Measurements from ENCODE around the gene SLC16A1. TPM values are rescaled to one million over a fixed set of nuclear protein-coding genes. Genes with fewer than 3 reads are reported as not detected.

The SLC16A1 gene
- polyA plus RNA-seq, 3 donors: 2.4 to 13.1 (median 10.3) TPM

- H2AFZ ChIP-seq (ENCODE audit: insufficient read depth, low read depth, low read length, poor library complexity, severe bottlenecking): no peak overlapping the region
- H3K4me2 ChIP-seq (replicated peaks; ENCODE audit: extremely low read depth, low read length, poor library complexity, severe bottlenecking): no peak overlapping the region
- no peak overlapping the region for H3K4me3 ChIP-seq (replicated peaks in 1 of 3; ENCODE audit: low read depth in 2 of 3, low read length in 3 of 3)
- peaks cover 7 to 14% of the 10 kb centered on the region in 2 donors for H3K4me1 ChIP-seq (ENCODE audit: control insufficient read depth in 1 of 2, insufficient read depth in 2 of 2, low read length in 2 of 2)
- Mint-ChIP-seq H3K36me3 (peaks cover 0 to 2% of the 10 kb centered on the region in 2 donors), H3K4me1 (peaks cover 18% of the 10 kb centered on the region), H3K4me3 (no peak overlapping the region), H3K9me3 (no peaks in the 10 kb centered on the region), H3K27ac (no peak overlapping the region), H3K27me3 (ENCODE audit: low read depth in 3 of 3) (peaks cover 0 to 3% (median 2%) of the 10 kb centered on the region in 3 donors)
- H3K27ac ChIP-seq (ENCODE audit: low read depth in 1 of 2, low read length in 2 of 2): no peak overlapping the region
- H3K27me3 ChIP-seq (ENCODE audit: control insufficient read depth in 2 of 2, insufficient read depth in 2 of 2, low read length in 2 of 2): no peaks in the 10 kb centered on the region
- intact Hi-C loops (cut with micrococcal nuclease): no loop called here
- H3K79me2 ChIP-seq (ENCODE audit: insufficient read depth, low read length): peaks cover 9% of the 10 kb centered on the region
- no peak for DNase-seq
- H3K9ac ChIP-seq (ENCODE audit: insufficient read depth, low read length, poor library complexity, severe bottlenecking): no peak overlapping the region
- no peaks in the 10 kb centered on the region for H4K20me1 ChIP-seq (ENCODE audit: insufficient read depth, low read length)
- H3K9me3 ChIP-seq (replicated peaks in 1 of 2; ENCODE audit: control insufficient read depth in 1 of 2, insufficient read depth in 1 of 2, low read length in 2 of 2): no peaks in the 10 kb centered on the region
- H3K36me3 ChIP-seq (replicated peaks in 1 of 2; ENCODE audit: control insufficient read depth in 1 of 2, insufficient read depth in 2 of 2, low read length in 2 of 2): no peaks in the 10 kb centered on the region
- TF ChIP-seq CTCF (IDR thresholded peaks at IDR 0.05): no peak
Observed at GRCh38 chr1:112937495-112937894, 18.5 kb downstream of the SLC16A1 start.

- Histone ChIP-seq H3K4me1 (ENCODE audit: control insufficient read depth in 1 of 2, insufficient read depth in 2 of 2, low read length in 2 of 2) (peaks cover 7 to 14% of the 10 kb centered on the region in 2 donors), H3K4me3 (replicated peaks in 1 of 3; ENCODE audit: low read depth in 2 of 3, low read length in 3 of 3) (no peak overlapping the region), H3K36me3 (replicated peaks in 1 of 2; ENCODE audit: control insufficient read depth in 1 of 2, insufficient read depth in 2 of 2, low read length in 2 of 2) (no peaks in the 10 kb centered on the region), H3K9ac (ENCODE audit: insufficient read depth, low read length, poor library complexity, severe bottlenecking) (no peak overlapping the region), H3K27ac (ENCODE audit: low read depth in 1 of 2, low read length in 2 of 2) (no peak overlapping the region), H3K79me2 (ENCODE audit: insufficient read depth, low read length) (peaks cover 11% of the 10 kb centered on the region), H2AFZ (ENCODE audit: insufficient read depth, low read depth, low read length, poor library complexity, severe bottlenecking) (no peak overlapping the region), H3K4me2 (replicated peaks; ENCODE audit: extremely low read depth, low read length, poor library complexity, severe bottlenecking) (no peak overlapping the region), H4K20me1 (ENCODE audit: insufficient read depth, low read length) (no peaks in the 10 kb centered on the region), H3K27me3 (ENCODE audit: control insufficient read depth in 2 of 2, insufficient read depth in 2 of 2, low read length in 2 of 2) (no peaks in the 10 kb centered on the region), H3K9me3 (replicated peaks in 1 of 2; ENCODE audit: control insufficient read depth in 1 of 2, insufficient read depth in 1 of 2, low read length in 2 of 2) (no peaks in the 10 kb centered on the region)
- H3K4me1 Mint-ChIP-seq: peaks cover 18% of the 10 kb centered on the region
- H3K36me3 Mint-ChIP-seq: peaks cover 0 to 2% of the 10 kb centered on the region in 2 donors
- WGBS (ENCODE audit: insufficient coverage): 69% methylated on average over 2 of the region's 2 CpGs
- no peak for DNase-seq
- H3K4me3 Mint-ChIP-seq: no peak overlapping the region
- no peak for TF ChIP-seq CTCF (IDR thresholded peaks at IDR 0.05)
- H3K27me3 Mint-ChIP-seq (ENCODE audit: low read depth in 3 of 3): peaks cover 0 to 3% (median 2%) of the 10 kb centered on the region in 3 donors
- no peak overlapping the region for H3K27ac Mint-ChIP-seq
- intact Hi-C loops (cut with micrococcal nuclease): no loop called here
- H3K9me3 Mint-ChIP-seq: no peaks in the 10 kb centered on the region
Observed at GRCh38 chr1:112937070-112937469, 18.9 kb downstream of the SLC16A1 start.
